Effector memory CD4-positive, alpha-beta T cell (primary cell): ENCODE results near the gene IPO9.

Experiments used
- DNase-seq, 3 donors: peaks; one replicate each; pipeline ENCODE4 v3.0.0-alpha.2; 2020
- H3K27ac ChIP-seq: 2 replicates; pipeline ENCODE4 v1.7.0; 2013; ENCODE audit warnings: mild to moderate bottlenecking, low read length, moderate library complexity; ENCODE audit not compliant: insufficient read depth, poor library complexity, severe bottlenecking
- H3K27me3 ChIP-seq: replicated peaks from 2 replicates; pipeline ENCODE4 v1.7.0; 2013; ENCODE audit warnings: mild to moderate bottlenecking, low read length; ENCODE audit not compliant: insufficient read depth, control insufficient read depth, poor library complexity, severe bottlenecking
- H3K36me3 ChIP-seq: 2 replicates; pipeline ENCODE4 v1.7.0; 2013; ENCODE audit warnings: mild to moderate bottlenecking, low read length, moderate library complexity; ENCODE audit not compliant: control insufficient read depth, insufficient read depth
- H3K4me1 ChIP-seq: 2 replicates; pipeline ENCODE4 v1.7.0; 2013; ENCODE audit warnings: low read length, mild to moderate bottlenecking; ENCODE audit not compliant: control insufficient read depth, insufficient read depth, poor library complexity, severe bottlenecking
- H3K4me3 ChIP-seq: 2 replicates; pipeline ENCODE4 v1.7.0; 2013; ENCODE audit warnings: low read length, low read depth, mild to moderate bottlenecking; ENCODE audit not compliant: insufficient read depth, poor library complexity, severe bottlenecking
- H3K9me3 ChIP-seq: 2 replicates; pipeline ENCODE4 v1.7.0; 2013; ENCODE audit warnings: mild to moderate bottlenecking, low read length, moderate library complexity; ENCODE audit not compliant: control insufficient read depth

IPO9 gene

GRCh38 chr1:201893431-201893830, 64.5 kb downstream of the IPO9 start:
- Histone ChIP-seq H3K4me3 (no peak overlapping the region), H3K36me3 (no peaks in the 10 kb centered on the region), H3K27ac (no peak overlapping the region), H3K27me3 (peaks cover 25% of the 10 kb centered on the region), H3K4me1 (peaks cover 10% of the 10 kb centered on the region), H3K9me3 (no peaks in the 10 kb centered on the region)
- no peak for DNase-seq

- no peak overlapping the region for H3K4me3 ChIP-seq
- no peak for DNase-seq
- no peaks in the 10 kb centered on the region for H3K9me3 ChIP-seq
- H3K4me1 ChIP-seq = no peaks in the 10 kb centered on the region
- H3K36me3 ChIP-seq = no peaks in the 10 kb centered on the region
- H3K27me3 ChIP-seq = peaks cover 15% of the 10 kb centered on the region
- no peak overlapping the region for H3K27ac ChIP-seq
Observed at GRCh38 chr1:201894343-201895119, 65.6 kb downstream of the IPO9 start.

GRCh38 chr1:201895120-201895665, 66.2 kb downstream of the IPO9 start:
- DNase-seq = no peak
- Histone ChIP-seq H3K27me3 (peaks cover 8% of the 10 kb centered on the region), H3K27ac (no peak overlapping the region), H3K4me3 (no peak overlapping the region), H3K9me3 (no peaks in the 10 kb centered on the region), H3K36me3 (no peaks in the 10 kb centered on the region), H3K4me1 (no peaks in the 10 kb centered on the region)

- no peaks in the 10 kb centered on the region for H3K36me3 ChIP-seq
- H3K27me3 ChIP-seq = peaks cover 4% of the 10 kb centered on the region
- no peaks in the 10 kb centered on the region for H3K9me3 ChIP-seq
- no peaks in the 10 kb centered on the region for H3K4me1 ChIP-seq
- H3K27ac ChIP-seq = no peak overlapping the region
- no peak overlapping the region for H3K4me3 ChIP-seq
- peak; percentile 55 to 69 (median 60) for DNase-seq
Observed at GRCh38 chr1:201895913-201896807, 67.2 kb downstream of the IPO9 start.

- no peaks in the 10 kb centered on the region for H3K27me3 ChIP-seq
- no peaks in the 10 kb centered on the region for H3K4me1 ChIP-seq
- H3K36me3 ChIP-seq = no peaks in the 10 kb centered on the region
- H3K27ac ChIP-seq = no peak overlapping the region
- no peaks in the 10 kb centered on the region for H3K9me3 ChIP-seq
- no peak overlapping the region for H3K4me3 ChIP-seq
- no peak for DNase-seq
Observed at GRCh38 chr1:201896951-201897391, 68.0 kb downstream of the IPO9 start.

- no peak overlapping the region for H3K27ac ChIP-seq
- H3K27me3 ChIP-seq = no peaks in the 10 kb centered on the region
Observed at GRCh38 chr1:201898240-201898894, 69.4 kb downstream of the IPO9 start.

GRCh38 chr1:201898992-201899391, 70.0 kb downstream of the IPO9 start:
- Histone ChIP-seq H3K4me3 (no peak overlapping the region), H3K36me3 (no peaks in the 10 kb centered on the region), H3K9me3 (no peaks in the 10 kb centered on the region), H3K4me1 (no peaks in the 10 kb centered on the region), H3K27me3 (no peaks in the 10 kb centered on the region), H3K27ac (no peak overlapping the region)
- DNase-seq = no peak

More at GRCh38 chr1:201898240-201898894, 69.4 kb downstream of the IPO9 start:
- H3K4me3 ChIP-seq = no peak overlapping the region
- no peaks in the 10 kb centered on the region for H3K4me1 ChIP-seq
- no peaks in the 10 kb centered on the region for H3K9me3 ChIP-seq
- no peak for DNase-seq
- no peaks in the 10 kb centered on the region for H3K36me3 ChIP-seq

- Histone ChIP-seq H3K27ac (no peak overlapping the region), H3K4me3 (no peak overlapping the region), H3K9me3 (no peaks in the 10 kb centered on the region), H3K27me3 (no peaks in the 10 kb centered on the region), H3K4me1 (no peaks in the 10 kb centered on the region), H3K36me3 (no peaks in the 10 kb centered on the region)
- no peak for DNase-seq
Observed at GRCh38 chr1:201899683-201900429, 70.9 kb downstream of the IPO9 start.

GRCh38 chr1:201900476-201900875, 71.5 kb downstream of the IPO9 start:
- H3K36me3 ChIP-seq = no peaks in the 10 kb centered on the region
- no peaks in the 10 kb centered on the region for H3K4me1 ChIP-seq
- H3K4me3 ChIP-seq = no peak overlapping the region
- H3K27ac ChIP-seq = no peak overlapping the region
- DNase-seq = no peak
- no peaks in the 10 kb centered on the region for H3K9me3 ChIP-seq
- H3K27me3 ChIP-seq = no peaks in the 10 kb centered on the region
